ENCODE measurements around the gene KRTAP4-6.
"Not testable (repeated sequence)": the region's sequence is repeated elsewhere in the genome, so short reads cannot be mapped to it uniquely, and the experiment has no call there.

The KRTAP4-6 gene

DNA sequence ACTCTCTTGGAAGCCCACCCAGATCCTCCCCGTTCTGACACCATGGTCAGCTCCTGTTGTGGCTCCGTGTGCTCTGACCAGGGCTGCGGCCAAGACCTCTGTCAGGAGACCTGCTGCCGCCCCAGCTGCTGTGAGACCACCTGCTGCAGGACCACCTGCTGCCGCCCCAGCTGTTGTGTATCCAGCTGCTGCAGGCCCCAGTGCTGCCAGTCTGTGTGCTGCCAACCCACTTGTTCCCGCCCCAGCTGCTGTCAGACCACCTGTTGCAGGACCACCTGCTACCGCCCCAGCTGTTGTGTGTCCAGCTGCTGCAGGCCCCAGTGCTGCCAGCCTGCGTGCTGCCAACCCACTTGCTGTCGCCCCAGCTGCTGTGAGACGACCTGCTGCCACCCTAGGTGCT is 35.0 kb downstream of the KRTAP4-6 start, which contains the start of gene KRTAP4-9:
TSS of gene KRTAP4-9 (plus strand) at position 43 of the 400 bp plus-strand sequence. CDS start at position 43, 0 bp downstream.
- not testable (repeated sequence) for DNase-seq (ENCODE audit: low spot score)

- not testable (repeated sequence) for DNase-seq (ENCODE audit: low spot score)
Measured at GRCh38 chr17:41104386-41105038, 35.8 kb downstream of the KRTAP4-6 start.

- DNase-seq (ENCODE audit: low spot score), result no peak
Measured at GRCh38 chr17:41103896-41104295, 36.4 kb downstream of the KRTAP4-6 start.

- DNase-seq (ENCODE audit: low spot score), result no peak
Measured at GRCh38 chr17:41101586-41102259, 38.6 kb downstream of the KRTAP4-6 start, which contains the start of gene KRTAP4-16. TSS of gene KRTAP4-16 (minus strand) at chr17:41102209. CDS start at chr17:41102209, 0 bp downstream.

DNA sequence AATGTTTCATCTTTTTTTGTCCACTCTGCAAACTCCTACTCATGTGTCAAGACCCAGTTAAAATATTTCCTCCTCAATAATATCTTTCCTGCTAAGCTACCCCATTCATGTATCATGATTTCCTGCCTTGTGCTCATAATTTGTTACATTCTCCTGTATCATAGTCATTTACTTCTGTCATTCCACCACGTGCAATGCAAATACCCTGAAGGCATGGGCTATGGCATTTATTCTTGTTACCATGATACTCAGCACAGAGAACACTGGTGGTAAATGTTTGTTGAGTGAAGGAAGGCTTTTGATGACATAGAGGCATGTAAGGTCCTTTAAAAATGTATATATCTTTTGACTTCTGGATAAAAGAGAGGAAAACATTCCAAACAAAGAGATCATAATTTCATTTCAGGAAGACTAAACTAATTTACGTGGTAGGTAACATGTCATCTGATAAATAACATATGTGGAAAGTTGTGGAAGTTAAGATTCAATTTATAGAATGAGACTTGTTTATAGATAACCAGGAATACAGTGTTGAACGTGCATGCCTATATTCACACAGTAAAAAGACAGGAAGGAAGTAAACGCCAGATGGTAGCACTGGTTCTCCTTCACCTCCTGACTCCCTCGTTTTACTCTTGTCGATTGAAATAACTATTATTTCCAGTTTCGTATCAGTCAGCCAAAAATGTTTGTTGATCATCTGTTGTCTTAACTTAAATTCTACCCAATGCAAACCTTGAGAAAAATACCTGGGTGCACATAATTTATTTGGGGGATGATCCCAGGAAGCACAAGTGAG is 40.5 kb downstream of the KRTAP4-6 start:
- not testable (repeated sequence) for DNase-seq (ENCODE audit: low spot score)

- no peak for DNase-seq (ENCODE audit: low spot score)
Measured at GRCh38 chr17:41098481-41098880, 41.9 kb downstream of the KRTAP4-6 start.

DNA sequence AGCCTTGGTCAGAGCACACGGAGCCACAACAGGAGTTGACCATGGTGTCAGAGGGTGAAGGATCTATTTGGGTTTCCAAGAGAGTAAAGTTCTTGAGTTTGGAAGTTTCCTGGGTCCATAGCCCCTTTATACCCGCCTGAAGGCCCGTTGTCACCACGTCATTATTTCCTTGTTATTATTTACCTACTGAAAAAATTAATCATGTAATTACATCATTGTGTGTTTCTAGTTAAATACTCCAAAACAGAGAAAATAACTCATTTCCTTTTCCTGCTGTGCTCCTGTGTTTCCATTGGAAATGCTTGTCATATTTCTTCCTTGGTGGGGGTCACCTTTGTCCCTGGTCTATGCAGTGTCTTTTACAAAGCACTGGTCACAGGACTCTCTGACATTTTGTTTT is 42.3 kb downstream of the KRTAP4-6 start, which contains the start of gene KRTAP4-8:
TSS of gene KRTAP4-8 (minus strand) at position 101 of the 400 bp plus-strand sequence. CDS start at position 43, 58 bp downstream.
- DNase-seq (ENCODE audit: low spot score), result no peak

DNA sequence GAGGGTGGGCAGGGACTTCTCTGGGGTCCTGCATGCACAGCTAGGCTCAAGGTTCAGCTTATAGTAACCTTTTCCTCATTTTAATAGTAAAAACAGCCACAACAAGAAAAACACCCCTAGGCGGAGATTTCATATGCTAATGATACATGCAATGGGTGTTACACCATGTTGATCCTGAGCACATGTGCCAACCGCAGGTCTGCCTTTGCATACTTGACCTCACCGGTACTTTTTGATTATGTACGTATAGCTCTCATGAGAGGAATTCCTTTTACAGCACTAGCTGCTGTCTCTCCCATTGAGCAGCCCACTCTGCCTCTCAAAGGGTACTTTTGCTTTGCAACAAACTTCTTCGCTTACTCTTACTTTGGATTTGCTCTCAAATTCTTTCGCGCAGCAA is 44.3 kb downstream of the KRTAP4-6 start:
- DNase-seq (ENCODE audit: low spot score), result no peak

Data from left forelimb (tissue), 1 donor.